Left forelimb (tissue), 1 donor: ENCODE data around the gene NINJ2.
"Not testable (repeated sequence)": the region's sequence is repeated elsewhere in the genome, so short reads cannot be mapped to it uniquely, and the experiment has no call there.

Experiments
- DNase-seq: peaks from one replicate; pipeline ENCODE4 v3.0.0-alpha.2; 2018; ENCODE audit warnings: low spot score

The NINJ2 gene

DNA sequence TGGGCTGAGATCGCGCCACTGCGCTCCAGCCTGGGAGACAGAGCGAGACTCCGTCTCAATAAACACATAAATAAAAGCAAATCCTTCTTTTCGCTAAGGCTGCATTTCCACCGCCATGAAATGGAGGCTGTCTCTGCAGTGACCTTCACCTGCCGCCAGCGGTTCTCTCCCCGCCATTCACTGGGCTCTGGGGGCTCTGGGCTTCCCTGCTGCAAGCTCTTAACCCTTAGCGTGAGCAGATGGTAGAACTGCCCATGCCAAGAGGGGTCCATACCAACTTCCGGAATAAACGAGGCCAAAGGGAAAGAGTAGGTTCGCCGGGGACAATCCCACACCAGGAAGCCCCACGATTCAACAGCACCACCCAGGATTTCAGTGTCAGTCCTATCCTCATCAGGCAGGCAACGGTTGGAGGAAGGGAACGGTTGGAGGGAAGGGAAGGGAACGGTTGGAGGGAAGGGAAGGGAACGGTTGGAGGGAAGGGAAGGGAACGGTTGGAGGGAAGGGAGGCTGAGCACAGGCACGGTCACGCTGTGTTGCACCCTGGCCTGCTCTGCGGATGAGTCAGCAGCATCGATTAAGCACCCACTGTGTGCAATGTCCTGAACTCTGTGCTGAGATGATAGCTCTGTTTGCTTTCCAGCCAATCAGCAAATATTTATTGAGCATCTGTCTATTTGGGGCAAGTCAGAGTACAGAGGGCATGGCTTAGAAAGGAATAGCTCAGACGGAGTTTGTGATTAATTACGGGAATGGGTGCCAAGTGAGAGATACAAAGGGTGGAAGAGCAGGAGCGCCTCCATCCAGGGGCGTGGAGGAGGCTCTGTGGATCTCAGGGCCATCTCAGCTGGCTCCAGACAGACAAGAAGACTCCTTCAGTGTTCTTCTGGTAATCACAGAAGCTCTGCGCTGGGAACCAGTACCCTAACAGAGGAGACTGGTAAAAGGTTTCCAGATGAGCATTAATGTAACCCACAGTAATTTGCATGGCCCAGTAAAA, 77.9 kb downstream of the NINJ2 start:
- DNase-seq = no peak

DNA sequence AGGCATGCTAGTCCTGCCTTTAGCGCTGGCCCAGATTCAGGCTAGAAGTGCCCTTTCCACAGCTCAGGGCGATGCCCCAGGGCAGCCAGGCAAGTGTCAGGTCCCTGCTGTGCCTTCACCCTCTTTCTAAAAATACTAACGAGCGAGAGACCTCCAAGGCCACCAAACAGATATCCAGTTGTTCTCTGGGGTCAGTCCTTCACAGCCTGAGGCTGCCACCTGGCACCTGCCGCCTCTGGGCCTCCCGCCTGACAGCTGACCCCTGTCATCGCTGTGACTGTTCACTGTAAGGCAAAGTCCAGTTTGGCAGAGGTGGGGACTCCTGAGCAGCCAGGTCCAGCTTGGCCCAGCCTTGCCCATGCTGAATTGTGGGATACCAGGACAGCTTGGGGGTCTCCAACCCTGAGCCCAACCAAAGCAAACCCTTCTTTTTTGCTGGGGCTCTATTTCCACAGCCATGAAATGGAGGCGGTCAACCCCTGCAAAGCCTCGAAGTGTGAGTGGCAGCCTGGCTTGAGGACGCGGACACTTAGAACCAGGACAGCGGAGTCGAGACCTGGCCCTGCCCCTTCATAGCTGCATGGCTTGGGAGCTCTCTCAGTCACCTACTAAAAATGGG, 79.9 kb downstream of the NINJ2 start:
- DNase-seq = no peak

DNA sequence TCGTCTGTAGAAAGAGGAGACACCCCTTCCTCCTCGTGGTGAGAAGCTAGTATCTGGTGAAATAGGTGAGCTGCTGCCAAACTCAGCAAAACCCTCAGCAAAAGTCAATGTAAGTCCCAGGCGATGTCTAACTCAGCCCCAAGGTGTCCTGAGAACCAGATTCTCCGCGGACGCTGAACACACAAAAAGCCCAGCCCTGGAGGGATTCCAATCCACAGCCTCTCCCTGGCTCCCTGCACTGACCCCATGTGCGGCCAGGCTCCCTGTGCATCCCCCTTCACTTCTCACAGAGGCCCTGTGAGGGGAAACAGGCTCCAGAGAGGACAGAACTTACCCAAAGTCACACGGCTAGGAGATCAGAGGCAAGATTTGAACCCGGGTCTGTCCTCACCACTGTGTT, 81.5 kb downstream of the NINJ2 start:
- no peak for DNase-seq

DNA sequence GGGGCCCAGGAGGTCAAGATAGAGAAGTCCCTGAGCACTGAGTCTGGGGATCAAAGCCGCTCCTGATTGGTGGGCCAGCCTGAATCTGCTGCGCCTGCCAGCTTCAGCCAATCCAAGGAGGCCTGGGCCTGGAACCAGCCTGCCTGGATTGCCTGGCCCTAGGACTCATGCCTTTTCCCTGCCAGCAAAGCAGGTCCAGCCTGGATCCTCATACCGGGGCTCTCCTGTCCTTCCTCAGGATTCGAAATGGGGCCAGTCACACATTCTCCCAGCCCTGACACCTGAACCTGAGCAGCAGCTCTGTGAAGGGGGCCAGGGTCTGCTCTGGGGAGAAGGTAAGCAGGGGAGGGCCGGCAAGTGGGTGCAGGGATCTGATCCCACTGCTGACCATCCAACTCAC, 81.9 kb downstream of the NINJ2 start:
- DNase-seq = no peak

DNA sequence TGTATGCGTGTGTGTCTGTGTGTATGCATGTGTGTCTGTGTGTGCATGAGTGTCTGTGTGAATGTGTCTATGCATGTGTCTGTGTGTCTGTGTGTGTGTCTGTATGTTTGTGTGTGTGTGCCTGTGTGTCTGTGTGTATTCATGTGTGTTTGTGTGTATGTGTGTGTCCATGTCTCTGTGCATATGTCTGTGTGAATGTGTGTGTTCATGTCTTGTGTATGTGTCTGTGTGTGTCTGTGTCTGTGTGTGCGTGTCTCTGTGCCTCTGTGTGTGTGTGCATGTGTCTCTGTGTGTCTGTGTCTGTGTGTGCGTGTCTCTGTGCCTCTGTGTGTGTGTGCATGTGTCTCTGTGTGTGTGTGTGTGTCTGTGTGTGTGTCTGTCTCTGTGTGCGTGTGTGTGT, 82.4 kb downstream of the NINJ2 start:
- DNase-seq = no peak

DNA sequence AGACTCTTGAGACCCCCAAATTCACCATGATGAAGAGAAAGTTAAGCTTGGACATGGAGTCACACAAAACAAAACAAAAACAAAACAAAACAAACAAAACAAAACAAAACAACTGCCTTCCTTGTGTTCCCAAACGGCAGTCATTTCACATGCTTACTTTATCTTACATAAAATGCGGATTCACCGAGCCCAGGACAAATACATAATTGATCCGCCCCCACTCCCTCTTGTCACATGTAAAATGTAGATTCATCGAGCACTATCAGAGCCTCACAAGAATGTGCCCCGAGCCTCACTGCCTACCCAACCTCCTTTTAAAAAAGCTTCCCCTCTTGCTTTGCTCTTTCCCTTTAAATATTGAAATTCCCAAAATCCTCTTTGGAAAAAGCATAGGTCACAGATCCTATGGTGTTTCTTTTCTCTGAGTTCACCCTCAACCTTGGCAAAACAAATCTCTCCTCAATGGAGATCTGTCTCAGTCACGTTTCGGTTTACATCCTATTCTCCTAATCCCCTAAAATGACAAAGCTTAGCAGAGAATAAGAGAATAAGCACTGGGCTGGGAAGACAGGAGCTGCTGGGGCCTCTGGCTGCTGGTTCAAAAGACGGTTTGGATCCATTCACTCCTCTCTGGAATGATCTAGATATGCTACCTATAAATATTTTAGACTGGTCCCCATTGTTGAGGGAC, 83.7 kb downstream of the NINJ2 start:
- no peak for DNase-seq

DNA sequence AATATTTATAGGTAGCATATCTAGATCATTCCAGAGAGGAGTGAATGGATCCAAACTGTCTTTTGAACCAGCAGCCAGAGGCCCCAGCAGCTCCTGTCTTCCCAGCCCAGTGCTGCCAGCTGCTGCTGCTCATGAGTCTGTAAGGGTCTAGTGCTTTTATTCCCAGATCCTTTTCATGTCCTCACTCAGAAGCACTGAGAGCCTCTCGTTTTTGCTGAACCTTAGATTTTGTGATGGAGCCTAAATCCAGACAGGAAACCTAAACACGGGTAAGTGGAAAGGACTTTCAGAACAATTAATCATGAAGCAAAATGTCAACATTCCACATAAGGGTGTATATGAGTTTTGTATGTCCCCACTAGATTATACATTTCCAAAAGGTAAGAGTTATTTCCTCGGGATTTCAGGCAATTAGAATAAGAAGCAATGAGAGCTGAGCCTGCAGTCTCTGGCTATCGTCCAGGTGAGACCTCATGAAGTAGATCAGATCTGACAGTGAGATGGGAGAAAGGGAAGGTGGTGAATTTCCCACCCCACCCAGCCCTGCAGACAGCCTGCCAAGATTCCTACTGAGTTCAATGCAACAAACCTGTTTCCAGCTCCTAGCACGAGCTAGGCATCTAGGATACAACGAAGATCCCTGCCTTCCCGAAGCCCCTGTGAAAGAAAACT, 84.4 kb downstream of the NINJ2 start:
- DNase-seq = no peak

DNA sequence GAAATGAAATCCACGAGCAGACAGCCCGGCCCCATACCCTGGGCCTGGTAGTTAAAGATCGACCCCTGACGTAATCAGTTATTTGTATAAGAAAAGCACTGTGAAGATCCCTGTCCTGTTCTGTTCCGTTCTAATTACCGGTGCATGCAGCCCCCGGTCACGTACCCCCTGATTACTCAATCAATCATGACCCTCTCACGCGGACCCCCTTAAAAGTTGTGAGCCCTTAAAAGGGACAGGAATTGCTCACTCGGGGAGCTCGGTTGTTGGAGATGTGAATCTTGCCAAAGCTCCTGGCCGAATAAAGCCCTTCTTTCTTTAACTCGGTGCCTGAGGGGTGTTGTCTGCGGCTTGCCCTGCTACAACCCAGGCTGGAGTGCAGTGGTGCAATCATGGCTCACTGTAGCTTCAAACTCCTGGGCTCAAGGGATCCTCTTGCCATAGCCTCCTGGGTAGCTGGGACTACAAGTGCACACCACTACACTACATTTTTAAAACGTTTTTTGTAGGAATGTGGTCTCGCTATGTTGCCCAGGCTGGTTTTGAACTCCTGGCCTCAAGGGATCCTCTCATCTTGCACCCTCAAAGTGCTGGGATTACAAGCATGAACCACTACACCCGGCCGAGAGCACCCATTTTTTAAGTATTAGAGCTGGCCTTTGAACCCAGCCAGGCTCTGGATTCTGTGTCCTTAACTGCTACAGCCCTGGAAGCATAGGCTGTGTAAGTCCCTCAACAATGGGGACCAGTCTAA, 85.1 kb downstream of the NINJ2 start:
- not testable (repeated sequence) for DNase-seq

DNA sequence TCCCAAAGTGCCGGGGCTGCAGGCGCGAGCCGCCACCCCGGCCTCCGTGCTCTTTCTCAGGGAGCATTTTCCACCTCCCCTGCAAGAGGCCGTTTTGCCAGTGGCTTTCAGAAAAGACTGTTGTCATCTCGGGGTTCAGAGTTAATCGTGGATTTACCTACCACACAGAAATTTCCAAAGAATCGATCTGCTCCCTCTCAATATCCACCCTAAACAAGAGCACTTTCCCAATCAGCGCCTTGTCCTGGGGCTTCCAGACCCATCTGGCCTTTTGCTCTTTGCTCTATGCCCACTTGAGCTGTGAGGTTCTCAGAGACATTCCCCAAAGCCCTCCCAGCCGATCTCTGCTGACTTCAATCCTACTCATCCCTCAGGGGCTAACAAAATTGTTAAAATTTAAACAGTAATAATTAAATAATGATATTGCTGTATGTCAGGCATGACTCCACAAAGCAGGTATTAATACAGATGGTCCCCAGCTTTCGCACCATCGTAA, 86.6 kb downstream of the NINJ2 start:
- no peak for DNase-seq

DNA sequence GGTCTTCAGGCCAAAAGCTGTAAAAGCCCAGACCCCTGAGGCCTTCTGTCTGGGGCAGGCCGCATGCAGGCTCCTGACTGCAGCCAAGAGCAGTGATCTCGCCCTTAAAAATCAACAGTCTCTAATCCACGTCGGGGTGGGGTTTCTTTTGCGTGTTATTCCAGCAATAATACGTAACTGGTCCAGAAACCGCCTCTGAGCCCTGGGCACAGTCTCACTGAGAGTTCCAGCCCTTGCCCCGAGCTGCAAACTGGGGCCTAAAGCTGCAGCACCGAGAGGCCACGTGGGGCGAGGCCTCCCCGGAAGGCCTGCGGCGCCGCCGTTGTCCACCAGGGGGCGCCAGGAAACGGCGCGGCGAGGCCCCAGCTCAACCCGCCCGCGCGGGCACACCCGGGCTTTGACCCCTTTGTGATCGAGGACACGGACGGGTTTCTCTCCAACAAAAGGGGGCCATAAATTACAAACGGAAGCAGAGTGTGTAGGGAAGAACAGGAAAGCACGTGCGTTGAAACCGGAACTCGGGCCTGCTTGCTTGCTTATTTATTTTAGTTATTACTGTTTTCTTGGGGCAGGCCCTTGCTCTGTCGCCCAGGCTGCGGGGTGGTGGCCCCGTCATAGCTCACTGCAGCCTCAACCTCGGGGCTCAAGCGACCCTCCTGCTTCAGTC, 87.2 kb downstream of the NINJ2 start:
- peak; percentile 91 for DNase-seq

DNA sequence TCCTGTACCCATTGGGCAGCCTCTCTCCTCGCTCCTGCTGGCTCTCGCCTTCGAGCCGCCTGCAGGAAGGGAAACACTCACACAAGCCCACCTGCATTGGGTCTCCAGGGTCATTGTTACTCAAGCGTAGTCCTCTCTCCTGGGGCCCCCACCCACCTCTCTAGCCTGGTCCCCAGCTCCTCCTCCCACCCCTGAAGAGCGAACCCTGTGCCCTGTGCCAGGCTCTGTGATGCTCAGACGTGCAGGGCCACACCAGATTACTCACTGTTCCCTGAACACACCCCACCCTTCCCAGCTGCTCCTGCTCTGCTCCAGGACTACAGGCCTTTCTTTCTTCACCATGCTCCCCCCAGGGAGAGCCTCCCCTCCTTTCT, 88.1 kb downstream of the NINJ2 start:
- DNase-seq = peak; percentile 15

DNA sequence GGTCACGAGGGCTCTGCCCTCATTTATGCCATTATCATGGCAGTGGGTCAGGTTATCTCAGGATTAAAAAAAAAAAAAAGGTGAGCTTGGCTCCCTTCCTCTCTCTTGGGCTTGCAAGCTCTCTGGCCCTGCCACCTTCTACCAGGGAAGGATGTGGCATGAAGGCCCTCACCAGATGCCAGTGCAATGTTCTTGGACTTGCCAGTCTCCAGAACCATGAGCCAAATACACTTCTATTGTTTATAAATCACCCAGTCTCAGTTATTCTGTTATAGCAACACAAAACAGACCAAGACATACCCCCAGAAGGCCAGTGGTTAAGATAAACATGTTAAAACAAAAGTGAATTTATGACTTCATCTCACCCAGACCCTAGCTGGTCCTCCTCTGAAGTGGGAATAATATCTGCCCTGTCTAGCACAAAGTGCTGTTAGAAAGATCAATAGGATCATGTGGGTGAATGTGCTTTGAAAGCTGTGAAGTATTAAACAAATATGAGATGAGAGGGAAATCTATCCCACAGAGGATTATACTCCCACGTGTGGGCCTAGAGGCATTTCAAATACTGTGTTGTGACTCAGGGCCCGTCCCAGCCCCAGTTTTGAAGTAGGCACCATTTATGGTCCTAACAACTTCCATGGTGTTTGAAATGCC, 88.6 kb downstream of the NINJ2 start:
- peak; percentile 5 for DNase-seq

DNA sequence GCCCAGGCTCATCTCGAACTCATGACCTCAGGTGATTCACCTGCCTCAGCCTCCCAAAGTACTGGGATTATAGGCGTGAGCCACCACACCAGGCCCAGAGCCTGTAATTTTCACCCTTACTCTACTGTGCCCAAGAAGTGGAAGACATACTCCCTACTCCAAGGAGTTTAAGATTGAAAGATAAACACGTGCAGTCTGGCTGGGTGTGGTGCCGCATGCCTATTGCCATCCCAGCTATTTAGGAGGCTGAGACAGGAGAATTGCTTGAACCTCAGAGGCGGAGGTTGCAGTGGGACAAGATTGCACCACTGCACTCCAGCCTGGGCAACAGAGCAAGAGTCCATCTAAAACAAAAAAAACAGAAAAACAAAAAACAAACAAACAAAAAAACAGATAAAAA, 90.0 kb downstream of the NINJ2 start:
- DNase-seq = peak; percentile 6

DNA sequence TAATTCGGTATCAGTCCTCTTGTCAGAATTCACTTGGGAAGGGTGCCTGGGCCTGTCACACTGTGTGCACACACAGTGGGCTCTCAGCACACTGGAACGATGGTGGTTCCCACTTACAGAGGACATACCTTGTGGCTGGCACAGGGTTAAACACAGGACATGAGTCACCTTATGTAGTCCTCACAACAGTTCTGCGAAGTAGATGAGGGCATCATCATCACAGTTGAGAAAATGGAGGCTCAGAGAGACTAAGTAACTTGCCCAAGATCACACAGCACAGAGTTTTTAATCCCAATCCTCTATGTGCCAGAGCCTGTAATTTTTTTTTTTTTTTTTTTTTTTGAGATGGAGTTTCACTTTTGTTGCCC, 90.7 kb downstream of the NINJ2 start:
- peak; percentile 42 for DNase-seq

DNA sequence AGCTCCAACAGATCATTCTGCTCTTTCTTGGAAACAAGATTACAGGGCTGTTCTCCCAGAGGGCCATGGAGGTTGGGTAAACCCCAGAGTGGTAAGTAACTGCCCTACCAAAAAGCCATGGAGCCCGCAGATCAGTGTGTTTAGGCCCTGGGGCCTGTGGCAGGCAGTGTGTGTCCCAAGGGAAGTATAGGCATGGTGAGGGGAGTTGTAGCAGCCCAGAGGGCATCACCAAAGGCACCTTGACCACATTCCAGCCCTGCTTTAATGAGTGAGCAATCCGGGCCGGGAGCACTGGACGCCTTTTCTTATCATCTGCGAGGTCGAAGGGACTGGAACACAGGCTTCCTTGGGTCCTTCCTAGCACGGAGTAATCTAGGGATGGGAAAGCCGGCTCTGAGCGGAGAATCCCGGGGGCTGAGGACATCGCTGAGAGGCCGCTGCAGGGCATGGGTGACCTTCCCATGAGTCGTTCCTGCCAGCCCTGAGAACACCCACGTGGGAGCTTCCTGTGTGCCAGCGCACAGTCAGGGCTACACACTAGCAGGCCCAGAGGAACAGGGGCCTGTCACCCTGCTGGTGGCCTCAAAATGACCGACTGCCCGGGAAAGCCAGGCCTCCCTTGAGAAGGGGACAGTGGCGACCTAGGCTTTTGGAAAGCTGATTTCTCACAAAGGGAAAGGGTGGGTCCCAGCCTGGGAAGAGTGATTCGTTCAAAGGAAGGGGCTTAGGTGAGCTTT, 91.3 kb downstream of the NINJ2 start:
- peak; percentile 60 for DNase-seq

DNA sequence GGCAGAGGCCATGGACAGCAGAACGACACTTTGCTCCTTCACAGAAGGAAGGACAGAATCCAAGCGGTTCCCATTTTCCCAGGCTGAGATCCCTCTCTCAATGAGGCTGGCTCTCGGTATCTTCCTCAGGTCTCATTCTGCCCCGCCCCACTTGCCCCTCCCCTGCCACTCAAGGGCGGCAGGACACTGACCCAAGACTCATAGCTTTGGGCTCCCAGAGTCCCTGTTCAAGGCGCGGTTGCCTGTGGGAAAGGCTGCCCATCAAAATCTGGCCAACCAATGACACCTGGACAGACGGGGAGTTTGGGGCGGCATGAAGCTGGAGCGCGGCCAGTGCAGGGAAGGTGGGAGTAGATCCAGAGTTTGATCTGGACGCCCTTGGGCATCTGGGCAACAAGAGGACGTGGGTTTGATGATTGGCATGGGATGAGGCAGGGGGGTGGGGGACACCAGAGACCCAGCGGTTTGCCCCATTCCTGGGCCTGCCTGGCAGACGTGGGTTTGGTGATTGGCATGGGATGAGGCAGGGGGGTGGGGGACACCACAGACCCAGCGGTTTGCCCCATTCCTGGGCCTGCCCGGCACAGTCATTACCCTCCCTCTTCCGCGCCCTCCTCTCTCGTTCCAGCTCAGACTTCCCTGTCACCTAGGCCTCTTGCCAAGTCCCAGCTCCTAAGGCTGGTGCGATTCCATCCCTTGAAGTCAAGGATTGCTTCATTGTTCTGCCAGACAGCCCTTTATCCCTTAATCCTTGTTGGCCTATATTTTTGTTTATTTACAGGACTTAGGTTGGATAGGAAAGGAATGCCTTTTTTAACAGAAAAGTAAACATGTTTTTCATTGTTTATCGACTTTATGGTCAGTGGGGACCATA, 92.1 kb downstream of the NINJ2 start:
- peak; percentile 67 for DNase-seq

DNA sequence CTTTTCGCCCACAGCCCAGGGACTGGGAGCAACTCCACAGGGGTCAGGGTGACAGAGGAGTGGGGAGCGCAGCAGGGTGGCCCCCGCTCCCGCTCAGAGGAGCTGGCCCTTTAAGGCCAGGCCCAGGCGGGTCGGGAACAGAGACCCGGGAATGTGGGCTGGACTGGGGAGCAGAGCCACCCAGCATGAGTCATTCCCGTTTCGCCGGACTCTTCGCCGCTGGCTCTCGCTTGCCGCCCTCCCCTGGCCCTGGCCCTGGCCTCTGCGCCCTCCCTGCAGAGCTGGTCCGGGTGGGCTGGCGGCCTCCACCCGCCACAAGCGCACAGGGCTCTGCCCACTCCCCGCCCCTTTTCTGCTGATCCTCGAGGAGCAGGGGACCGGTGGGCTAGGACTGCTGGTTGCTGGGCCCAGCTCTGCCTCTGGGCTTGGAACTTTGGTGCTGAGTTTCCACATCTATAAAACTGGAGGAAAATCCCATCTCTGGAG, 92.8 kb downstream of the NINJ2 start:
- peak; percentile 77 for DNase-seq

DNA sequence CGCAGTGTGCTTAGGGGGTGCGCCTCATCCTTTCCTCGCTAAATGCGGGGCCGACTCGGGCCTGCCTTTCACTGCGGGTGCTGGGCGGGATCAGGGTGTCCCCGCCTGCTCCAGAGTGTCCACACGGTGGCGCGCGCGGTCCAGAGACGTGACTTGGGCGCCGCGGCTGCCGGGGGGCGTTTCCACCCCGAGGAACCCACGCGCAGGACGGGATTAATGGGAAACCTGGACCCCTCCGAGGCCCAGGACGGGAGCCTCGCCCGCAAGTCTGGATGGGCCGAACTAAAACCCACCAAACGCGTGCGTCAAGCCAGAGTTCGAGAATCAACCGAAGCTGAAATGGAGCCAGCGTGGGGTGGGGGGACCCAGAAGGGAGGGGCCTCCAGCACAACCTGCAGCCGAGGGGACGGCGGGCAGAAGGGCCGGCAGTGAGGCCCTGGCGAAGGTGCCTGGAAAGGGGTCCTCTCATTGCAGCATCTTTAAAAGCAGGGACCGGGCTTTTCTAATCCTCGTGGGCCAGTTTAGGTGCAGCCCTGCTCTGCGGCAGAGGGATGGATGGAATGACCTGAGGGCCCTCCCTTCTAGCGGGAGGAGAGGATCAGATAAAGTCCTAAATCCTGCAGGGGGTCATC, 93.3 kb downstream of the NINJ2 start:
- DNase-seq = peak; percentile 92
